ENCODE measurements around the gene CELA2A.
"Not testable (repeated sequence)": the region's sequence is repeated elsewhere in the genome, so short reads cannot be mapped to it uniquely, and the experiment has no call there.

The CELA2A gene

GRCh38 chr1:15445390-15446122 lies 11.0 kb upstream of the CELA2A start:
- no peaks in the 10 kb centered on the region for H3K9me3 Mint-ChIP-seq
- peaks cover 16% of the 10 kb centered on the region for H3K27me3 Mint-ChIP-seq
- DNase-seq (no peak), ATAC-seq (no peak)
- no peak overlapping the region for H3K27ac Mint-ChIP-seq
- H3K4me1 Mint-ChIP-seq, result no peaks in the 10 kb centered on the region
- no peaks in the 10 kb centered on the region for H3K36me3 Mint-ChIP-seq (ENCODE audit: low read depth)
- no peak overlapping the region for H3K4me3 Mint-ChIP-seq

- Mint-ChIP-seq H3K27ac (no peak overlapping the region), H3K27me3 (peaks cover 16% of the 10 kb centered on the region), H3K36me3 (ENCODE audit: low read depth) (no peaks in the 10 kb centered on the region), H3K4me1 (no peaks in the 10 kb centered on the region), H3K4me3 (no peak overlapping the region), H3K9me3 (no peaks in the 10 kb centered on the region)
- DNase-seq, result no peak
- ATAC-seq, result no peak
These were observed 10.3 kb upstream of the CELA2A start for GRCh38 chr1:15446212-15446611.

- no peak overlapping the region for H3K27ac Mint-ChIP-seq
- no peak overlapping the region for H3K4me3 Mint-ChIP-seq
- no peaks in the 10 kb centered on the region for H3K9me3 Mint-ChIP-seq
- no peaks in the 10 kb centered on the region for H3K36me3 Mint-ChIP-seq (ENCODE audit: low read depth)
- H3K27me3 Mint-ChIP-seq, result peaks cover 16% of the 10 kb centered on the region
- ATAC-seq (no peak), DNase-seq (no peak)
- H3K4me1 Mint-ChIP-seq, result no peaks in the 10 kb centered on the region
These were observed 7.6 kb upstream of the CELA2A start for GRCh38 chr1:15448877-15449462.

GRCh38 chr1:15449567-15449966 lies 7.0 kb upstream of the CELA2A start:
- Mint-ChIP-seq H3K4me1 (no peaks in the 10 kb centered on the region), H3K27ac (no peak overlapping the region), H3K9me3 (no peaks in the 10 kb centered on the region), H3K27me3 (peaks cover 16% of the 10 kb centered on the region), H3K36me3 (ENCODE audit: low read depth) (no peaks in the 10 kb centered on the region), H3K4me3 (no peak overlapping the region)
- no peak for ATAC-seq
- no peak for DNase-seq

- DNase-seq, result no peak
- H3K27me3 Mint-ChIP-seq, result peaks cover 12% of the 10 kb centered on the region
- H3K27ac Mint-ChIP-seq, result no peak overlapping the region
- H3K9me3 Mint-ChIP-seq, result no peaks in the 10 kb centered on the region
- no peaks in the 10 kb centered on the region for H3K4me1 Mint-ChIP-seq
- no peaks in the 10 kb centered on the region for H3K36me3 Mint-ChIP-seq (ENCODE audit: low read depth)
- no peak for ATAC-seq
- no peak overlapping the region for H3K4me3 Mint-ChIP-seq
These were observed 5.4 kb upstream of the CELA2A start for GRCh38 chr1:15451014-15451722.

- H3K4me3 Mint-ChIP-seq, result no peak overlapping the region
- H3K4me1 Mint-ChIP-seq, result no peaks in the 10 kb centered on the region
- DNase-seq (no peak), ATAC-seq (no peak)
- H3K27ac Mint-ChIP-seq, result no peak overlapping the region
- H3K27me3 Mint-ChIP-seq, result peaks cover 10% of the 10 kb centered on the region
- H3K36me3 Mint-ChIP-seq (ENCODE audit: low read depth), result no peaks in the 10 kb centered on the region
- H3K9me3 Mint-ChIP-seq, result no peaks in the 10 kb centered on the region
These were observed 4.3 kb upstream of the CELA2A start for GRCh38 chr1:15452216-15452615.

GRCh38 chr1:15452866-15453571 lies 3.5 kb upstream of the CELA2A start:
- no peak for ATAC-seq
- H3K27me3 Mint-ChIP-seq, result peaks cover 2% of the 10 kb centered on the region
- no peaks in the 10 kb centered on the region for H3K9me3 Mint-ChIP-seq
- H3K36me3 Mint-ChIP-seq (ENCODE audit: low read depth), result no peaks in the 10 kb centered on the region
- no peak overlapping the region for H3K27ac Mint-ChIP-seq
- H3K4me1 Mint-ChIP-seq, result no peaks in the 10 kb centered on the region
- H3K4me3 Mint-ChIP-seq, result no peak overlapping the region
- DNase-seq, result no peak

- no peak overlapping the region for H3K4me3 Mint-ChIP-seq
- no peaks in the 10 kb centered on the region for H3K4me1 Mint-ChIP-seq
- ATAC-seq, result no peak
- DNase-seq, result no peak
- H3K9me3 Mint-ChIP-seq, result no peaks in the 10 kb centered on the region
- H3K27me3 Mint-ChIP-seq, result peaks cover 2% of the 10 kb centered on the region
- H3K27ac Mint-ChIP-seq, result no peak overlapping the region
- no peaks in the 10 kb centered on the region for H3K36me3 Mint-ChIP-seq (ENCODE audit: low read depth)
These were observed 2.8 kb upstream of the CELA2A start for GRCh38 chr1:15453734-15454133.

- H3K27me3 Mint-ChIP-seq, result peaks cover 2% of the 10 kb centered on the region
- no peak overlapping the region for H3K4me3 Mint-ChIP-seq
- no peaks in the 10 kb centered on the region for H3K36me3 Mint-ChIP-seq (ENCODE audit: low read depth)
- no peak overlapping the region for H3K27ac Mint-ChIP-seq
- no peaks in the 10 kb centered on the region for H3K9me3 Mint-ChIP-seq
- no peak for ATAC-seq
- H3K4me1 Mint-ChIP-seq, result no peaks in the 10 kb centered on the region
- DNase-seq, result no peak
These were observed 2.3 kb upstream of the CELA2A start for GRCh38 chr1:15454256-15454655.

- no peaks in the 10 kb centered on the region for H3K36me3 Mint-ChIP-seq (ENCODE audit: low read depth)
- no peak overlapping the region for H3K4me3 Mint-ChIP-seq
- H3K27ac Mint-ChIP-seq, result no peak overlapping the region
- DNase-seq (no peak), ATAC-seq (no peak)
- peaks cover 2% of the 10 kb centered on the region for H3K27me3 Mint-ChIP-seq
- H3K9me3 Mint-ChIP-seq, result no peaks in the 10 kb centered on the region
- H3K4me1 Mint-ChIP-seq, result no peaks in the 10 kb centered on the region
These were observed 1.0 kb upstream of the CELA2A start for GRCh38 chr1:15455522-15455921.

- Mint-ChIP-seq H3K27me3 (peaks cover 2% of the 10 kb centered on the region), H3K4me3 (no peak overlapping the region), H3K36me3 (ENCODE audit: low read depth) (no peaks in the 10 kb centered on the region), H3K27ac (no peak overlapping the region), H3K4me1 (no peaks in the 10 kb centered on the region), H3K9me3 (no peaks in the 10 kb centered on the region)
- DNase-seq (no peak), ATAC-seq (no peak)
These were observed 1.1 kb downstream of the CELA2A start for GRCh38 chr1:15457585-15457984.

- DNase-seq; H3K4me3 Mint-ChIP-seq; H3K27ac Mint-ChIP-seq; H3K27me3 Mint-ChIP-seq; ATAC-seq; H3K4me1 Mint-ChIP-seq; H3K36me3 Mint-ChIP-seq (ENCODE audit: low read depth); H3K9me3 Mint-ChIP-seq: not testable (repeated sequence)
These were observed 1.9 kb downstream of the CELA2A start for GRCh38 chr1:15458388-15458787.

GRCh38 chr1:15459771-15460707 lies 3.5 kb downstream of the CELA2A start:
- DNase-seq, result no peak
- Mint-ChIP-seq H3K27ac (no peak overlapping the region), H3K9me3 (no peaks in the 10 kb centered on the region), H3K4me1 (no peaks in the 10 kb centered on the region), H3K27me3 (peaks cover 2% of the 10 kb centered on the region), H3K4me3 (no peak overlapping the region), H3K36me3 (ENCODE audit: low read depth) (no peaks in the 10 kb centered on the region)
- ATAC-seq, result no peak

- no peaks in the 10 kb centered on the region for H3K4me1 Mint-ChIP-seq
- no peak overlapping the region for H3K4me3 Mint-ChIP-seq
- ATAC-seq, result no peak
- no peaks in the 10 kb centered on the region for H3K9me3 Mint-ChIP-seq
- peaks cover 2% of the 10 kb centered on the region for H3K27me3 Mint-ChIP-seq
- no peak overlapping the region for H3K27ac Mint-ChIP-seq
- DNase-seq, result no peak
- H3K36me3 Mint-ChIP-seq (ENCODE audit: low read depth), result no peaks in the 10 kb centered on the region
These were observed 4.2 kb downstream of the CELA2A start for GRCh38 chr1:15460708-15461095.
